ENCODE measurements around the gene SCAI.

GRCh38 chr9:124949387-124949786, 193.9 kb downstream of the SCAI start:
- TF ChIP-seq, protein P1, sequence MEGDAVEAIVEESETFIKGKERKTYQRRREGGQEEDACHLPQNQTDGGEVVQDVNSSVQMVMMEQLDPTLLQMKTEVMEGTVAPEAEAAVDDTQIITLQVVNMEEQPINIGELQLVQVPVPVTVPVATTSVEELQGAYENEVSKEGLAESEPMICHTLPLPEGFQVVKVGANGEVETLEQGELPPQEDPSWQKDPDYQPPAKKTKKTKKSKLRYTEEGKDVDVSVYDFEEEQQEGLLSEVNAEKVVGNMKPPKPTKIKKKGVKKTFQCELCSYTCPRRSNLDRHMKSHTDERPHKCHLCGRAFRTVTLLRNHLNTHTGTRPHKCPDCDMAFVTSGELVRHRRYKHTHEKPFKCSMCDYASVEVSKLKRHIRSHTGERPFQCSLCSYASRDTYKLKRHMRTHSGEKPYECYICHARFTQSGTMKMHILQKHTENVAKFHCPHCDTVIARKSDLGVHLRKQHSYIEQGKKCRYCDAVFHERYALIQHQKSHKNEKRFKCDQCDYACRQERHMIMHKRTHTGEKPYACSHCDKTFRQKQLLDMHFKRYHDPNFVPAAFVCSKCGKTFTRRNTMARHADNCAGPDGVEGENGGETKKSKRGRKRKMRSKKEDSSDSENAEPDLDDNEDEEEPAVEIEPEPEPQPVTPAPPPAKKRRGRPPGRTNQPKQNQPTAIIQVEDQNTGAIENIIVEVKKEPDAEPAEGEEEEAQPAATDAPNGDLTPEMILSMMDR (conservative IDR thresholded peaks at IDR 0.05; ENCODE audit: low read length) = no peak
- no peak for TF ChIP-seq EZH2phosphoT487 (IDR thresholded peaks at IDR 0.05; ENCODE audit: borderline replicate concordance, low read depth, low read length)

Data from OCI-LY7 (cell line).